Liver (tissue), 9 donors: ENCODE data around the gene JAZF1. TPM values are rescaled to one million over a fixed set of nuclear protein-coding genes. Genes with fewer than 3 reads are reported as not detected.

Source experiments
- DNase-seq: peaks from one replicate; pipeline ENCODE4 v3.0.0-alpha.2; 2017; ENCODE audit warnings: low spot score
- H3K27ac ChIP-seq, 2 donors: one replicate each; pipeline ENCODE4 v1.7.0; 2013; ENCODE audit warnings: inconsistent platforms in 2 of 2, low read length in 2 of 2, control low read depth in 1 of 2, low read depth in 1 of 2, mild to moderate bottlenecking in 1 of 2
- H3K27me3 ChIP-seq, 4 donors: one replicate each; pipeline versions ENCODE4 v1.6.1 to v1.7.0; 2013; ENCODE audit warnings: low read length in 3 of 4, inconsistent platforms in 1 of 4, mild to moderate bottlenecking in 1 of 4, moderate library complexity in 1 of 4; ENCODE audit not compliant: control insufficient read depth in 4 of 4, insufficient read depth in 4 of 4
- H3K36me3 ChIP-seq, 4 donors: one replicate each; pipeline versions ENCODE4 v1.6.1 to v1.7.0; 2013; ENCODE audit warnings: low read length in 3 of 4, mild to moderate bottlenecking in 3 of 4, low read depth in 1 of 4, moderate library complexity in 1 of 4; ENCODE audit not compliant: control insufficient read depth in 4 of 4, insufficient read depth in 3 of 4
- H3K4me1 ChIP-seq, 4 donors: one replicate each; pipeline versions ENCODE4 v1.6.1 to v1.7.0; 2013; ENCODE audit warnings: low read length in 3 of 4, mild to moderate bottlenecking in 3 of 4, moderate library complexity in 1 of 4; ENCODE audit not compliant: control insufficient read depth in 4 of 4, insufficient read depth in 4 of 4
- H3K4me3 ChIP-seq, 3 donors: one replicate each; pipeline versions ENCODE4 v1.6.1 to v1.7.0; 2013; ENCODE audit warnings: low read length in 3 of 3, control low read depth in 1 of 3, low read depth in 1 of 3, mild to moderate bottlenecking in 1 of 3
- H3K9ac ChIP-seq, 2 donors: one replicate each; pipeline ENCODE4 v1.7.0; 2013; ENCODE audit warnings: low read length in 2 of 2, mild to moderate bottlenecking in 2 of 2, moderate library complexity in 2 of 2, control low read depth in 1 of 2, low read depth in 1 of 2
- H3K9me3 ChIP-seq, 4 donors: one replicate each; pipeline versions ENCODE4 v1.6.1 to v1.7.0; 2013; ENCODE audit warnings: low read length in 3 of 4; ENCODE audit not compliant: control insufficient read depth in 4 of 4
- CTCF ChIP-seq: fragments of 150-350 bp; IDR thresholded peaks from 2 replicates; pipeline ENCODE4 v1.5.1; 2017; ENCODE audit warnings: improper control_type of control experiment, low read depth, low read length; ENCODE audit not compliant: missing input control
- EGR1 ChIP-seq, 2 donors: IDR thresholded peaks; 2 replicates each; pipeline ENCODE4 v1.6.1; 2016 to 2018; ENCODE audit warnings: antibody characterized with exemption in 2 of 2, low read depth in 2 of 2
- FOXA2 ChIP-seq: IDR thresholded peaks from 2 replicates; pipeline ENCODE4 v1.6.1; 2016; ENCODE audit warnings: antibody characterized with exemption
- GABPA ChIP-seq, 2 donors: IDR thresholded peaks in 1 of 2; conservative IDR thresholded peaks in 1 of 2; 2 replicates each; pipeline ENCODE4 v1.6.1; 2016; ENCODE audit warnings: antibody characterized with exemption in 2 of 2, mild to moderate bottlenecking in 1 of 2, moderate library complexity in 1 of 2
- HNF4A ChIP-seq, 2 donors: conservative IDR thresholded peaks; 2 replicates each; pipeline ENCODE4 v1.6.1; 2016; ENCODE audit warnings: antibody characterized with exemption in 2 of 2, mild to moderate bottlenecking in 2 of 2
- HNF4G ChIP-seq: IDR thresholded peaks from 2 replicates; pipeline ENCODE4 v1.6.1; 2016; ENCODE audit warnings: antibody characterized with exemption
- JUND ChIP-seq, 2 donors: IDR thresholded peaks; 2 replicates each; pipeline ENCODE4 v1.6.1; 2016; ENCODE audit warnings: antibody characterized with exemption in 2 of 2
- NR2F2 ChIP-seq: IDR thresholded peaks from 2 replicates; pipeline ENCODE4 v1.6.1; 2016; ENCODE audit warnings: antibody characterized with exemption
- RAD21 ChIP-seq, 2 donors: IDR thresholded peaks; 2 replicates each; pipeline ENCODE4 v1.6.1; 2016; ENCODE audit warnings: antibody characterized with exemption in 2 of 2, mild to moderate bottlenecking in 2 of 2
- RXRA ChIP-seq, 2 donors: IDR thresholded peaks; 2 replicates each; pipeline ENCODE4 v1.6.1; 2017 to 2018; ENCODE audit warnings: antibody characterized with exemption in 2 of 2, mild to moderate bottlenecking in 1 of 2
- SP1 ChIP-seq: IDR thresholded peaks from 2 replicates; pipeline ENCODE4 v1.6.1; 2018; ENCODE audit warnings: antibody characterized with exemption, mild to moderate bottlenecking
- TAF1 ChIP-seq: conservative IDR thresholded peaks from 2 replicates; pipeline ENCODE4 v1.6.1; 2016; ENCODE audit warnings: antibody characterized with exemption, mild to moderate bottlenecking
- YY1 ChIP-seq: IDR thresholded peaks from 2 replicates; pipeline ENCODE4 v1.6.1; 2016; ENCODE audit warnings: antibody characterized with exemption, mild to moderate bottlenecking
- WGBS: extraction: QIAGEN DNeasy Blood & Tissue Kit; methylation state at CpG from one replicate; pipeline ENCODE4 v1.1.7; 2013; 5-methylcytosine and 5-hydroxymethylcytosine counted together
- polyA plus RNA-seq, 2 donors: library from polyadenylated mRNA; stranded (reverse) in 1 of 2; unstranded in 1 of 2; fragments of 200-250 nt in 1 of 2; fragments of >200 nt in 1 of 2; fragmentation: Nextera tagmentation in 1 of 2; extraction: Ambion mirVana in 1 of 2; gene quantifications; one replicate each; pipeline versions ENCODE4 v1.2.1 to v1.2.3, GENCODE V29; 2013 to 2015
- total RNA-seq, 2 donors: library from RNA; depleted of rRNA; stranded (reverse); fragments of >200 nt; gene quantifications; one replicate each; pipeline ENCODE4 v1.2.3, GENCODE V29; 2014
- TF ChIP-seq, protein P1 (sequence below): IDR thresholded peaks from 2 replicates; pipeline ENCODE4 v1.6.1; 2016; ENCODE audit warnings: antibody characterized with exemption
- TF ChIP-seq, protein P2 (sequence below): IDR thresholded peaks from 2 replicates; pipeline ENCODE4 v1.6.1; 2016; ENCODE audit warnings: antibody characterized with exemption
- TF ChIP-seq, protein P3 (sequence below): IDR thresholded peaks from 2 replicates; pipeline ENCODE4 v1.6.1; 2016; ENCODE audit warnings: antibody characterized with exemption, mild to moderate bottlenecking
- TF ChIP-seq, protein P4 (sequence below): IDR thresholded peaks from 2 replicates; pipeline ENCODE4 v1.6.1; 2016; ENCODE audit warnings: antibody characterized with exemption
- donor health status: healthy.
- donor health status: healthy.
- donor health status: healthy.
- donor health status: healthy.
- donor health status: healthy.

The JAZF1 gene
- total and polyA plus RNA-seq, 4 donors = 2.7 to 17.8 (median 4.0) TPM

GRCh38 chr7:27960415-27960814 is 220.2 kb downstream of the JAZF1 start:
- Histone ChIP-seq H3K27me3 (no peaks in the 10 kb centered on the region), H3K9me3 (no peaks in the 10 kb centered on the region), H3K4me3 (no peak overlapping the region), H3K27ac (no peak overlapping the region), H3K36me3 (peaks cover 0 to 1% (median 0%) of the 10 kb centered on the region in 4 donors), H3K4me1 (peaks cover 0 to 4% (median 0%) of the 10 kb centered on the region in 4 donors), H3K9ac (no peak overlapping the region)
- WGBS = 94% methylated on average over 1 of the region's 1 CpG
- no peak for DNase-seq
- TF ChIP-seq, protein P1, sequence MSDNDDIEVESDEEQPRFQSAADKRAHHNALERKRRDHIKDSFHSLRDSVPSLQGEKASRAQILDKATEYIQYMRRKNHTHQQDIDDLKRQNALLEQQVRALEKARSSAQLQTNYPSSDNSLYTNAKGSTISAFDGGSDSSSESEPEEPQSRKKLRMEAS = no peak
- TF ChIP-seq GABPA (IDR thresholded peaks at IDR 0.05 in 1 of 2, conservative IDR thresholded peaks at IDR 0.05 in 1 of 2) (no peak), HNF4G (no peak), SP1 (no peak), JUND (IDR thresholded peaks at IDR 0.05) (no peak), NR2F2 (no peak), TAF1 (no peak), CTCF (no peak), RAD21 (IDR thresholded peaks at IDR 0.05) (no peak), HNF4A (conservative IDR thresholded peaks at IDR 0.05) (no peak), YY1 (no peak), FOXA2 (no peak), EGR1 (IDR thresholded peaks at IDR 0.05; ENCODE audit: low read depth in 2 of 2) (no peak), RXRA (IDR thresholded peaks at IDR 0.05) (no peak)
- TF ChIP-seq, protein P2, sequence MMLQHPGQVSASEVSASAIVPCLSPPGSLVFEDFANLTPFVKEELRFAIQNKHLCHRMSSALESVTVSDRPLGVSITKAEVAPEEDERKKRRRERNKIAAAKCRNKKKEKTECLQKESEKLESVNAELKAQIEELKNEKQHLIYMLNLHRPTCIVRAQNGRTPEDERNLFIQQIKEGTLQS = no peak
- TF ChIP-seq, protein P3, sequence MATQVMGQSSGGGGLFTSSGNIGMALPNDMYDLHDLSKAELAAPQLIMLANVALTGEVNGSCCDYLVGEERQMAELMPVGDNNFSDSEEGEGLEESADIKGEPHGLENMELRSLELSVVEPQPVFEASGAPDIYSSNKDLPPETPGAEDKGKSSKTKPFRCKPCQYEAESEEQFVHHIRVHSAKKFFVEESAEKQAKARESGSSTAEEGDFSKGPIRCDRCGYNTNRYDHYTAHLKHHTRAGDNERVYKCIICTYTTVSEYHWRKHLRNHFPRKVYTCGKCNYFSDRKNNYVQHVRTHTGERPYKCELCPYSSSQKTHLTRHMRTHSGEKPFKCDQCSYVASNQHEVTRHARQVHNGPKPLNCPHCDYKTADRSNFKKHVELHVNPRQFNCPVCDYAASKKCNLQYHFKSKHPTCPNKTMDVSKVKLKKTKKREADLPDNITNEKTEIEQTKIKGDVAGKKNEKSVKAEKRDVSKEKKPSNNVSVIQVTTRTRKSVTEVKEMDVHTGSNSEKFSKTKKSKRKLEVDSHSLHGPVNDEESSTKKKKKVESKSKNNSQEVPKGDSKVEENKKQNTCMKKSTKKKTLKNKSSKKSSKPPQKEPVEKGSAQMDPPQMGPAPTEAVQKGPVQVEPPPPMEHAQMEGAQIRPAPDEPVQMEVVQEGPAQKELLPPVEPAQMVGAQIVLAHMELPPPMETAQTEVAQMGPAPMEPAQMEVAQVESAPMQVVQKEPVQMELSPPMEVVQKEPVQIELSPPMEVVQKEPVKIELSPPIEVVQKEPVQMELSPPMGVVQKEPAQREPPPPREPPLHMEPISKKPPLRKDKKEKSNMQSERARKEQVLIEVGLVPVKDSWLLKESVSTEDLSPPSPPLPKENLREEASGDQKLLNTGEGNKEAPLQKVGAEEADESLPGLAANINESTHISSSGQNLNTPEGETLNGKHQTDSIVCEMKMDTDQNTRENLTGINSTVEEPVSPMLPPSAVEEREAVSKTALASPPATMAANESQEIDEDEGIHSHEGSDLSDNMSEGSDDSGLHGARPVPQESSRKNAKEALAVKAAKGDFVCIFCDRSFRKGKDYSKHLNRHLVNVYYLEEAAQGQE = no peak
- TF ChIP-seq, protein P4, sequence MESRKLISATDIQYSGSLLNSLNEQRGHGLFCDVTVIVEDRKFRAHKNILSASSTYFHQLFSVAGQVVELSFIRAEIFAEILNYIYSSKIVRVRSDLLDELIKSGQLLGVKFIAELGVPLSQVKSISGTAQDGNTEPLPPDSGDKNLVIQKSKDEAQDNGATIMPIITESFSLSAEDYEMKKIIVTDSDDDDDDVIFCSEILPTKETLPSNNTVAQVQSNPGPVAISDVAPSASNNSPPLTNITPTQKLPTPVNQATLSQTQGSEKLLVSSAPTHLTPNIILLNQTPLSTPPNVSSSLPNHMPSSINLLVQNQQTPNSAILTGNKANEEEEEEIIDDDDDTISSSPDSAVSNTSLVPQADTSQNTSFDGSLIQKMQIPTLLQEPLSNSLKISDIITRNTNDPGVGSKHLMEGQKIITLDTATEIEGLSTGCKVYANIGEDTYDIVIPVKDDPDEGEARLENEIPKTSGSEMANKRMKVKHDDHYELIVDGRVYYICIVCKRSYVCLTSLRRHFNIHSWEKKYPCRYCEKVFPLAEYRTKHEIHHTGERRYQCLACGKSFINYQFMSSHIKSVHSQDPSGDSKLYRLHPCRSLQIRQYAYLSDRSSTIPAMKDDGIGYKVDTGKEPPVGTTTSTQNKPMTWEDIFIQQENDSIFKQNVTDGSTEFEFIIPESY = no peak
